ENCODE data around the gene COA7.

- TF ChIP-seq CTCF (IDR thresholded peaks at IDR 0.05) (no peak), ZFX (IDR thresholded peaks at IDR 0.05; ENCODE audit: borderline replicate concordance) (no peak)
These were observed 14.7 kb downstream of the COA7 start for GRCh38 chr1:52683367-52683940.
